ENCODE results near the gene HPCAL1. TPM values are rescaled to one million over a fixed set of nuclear protein-coding genes. Genes with fewer than 3 reads are reported as not detected.
A peak's percentile ranks its signal among the peaks of the same experiment; 100 is the strongest.

HPCAL1 gene
- total and polyA plus RNA-seq, 12 donors = 17.4 to 118 (median 61.3) TPM

DNA sequence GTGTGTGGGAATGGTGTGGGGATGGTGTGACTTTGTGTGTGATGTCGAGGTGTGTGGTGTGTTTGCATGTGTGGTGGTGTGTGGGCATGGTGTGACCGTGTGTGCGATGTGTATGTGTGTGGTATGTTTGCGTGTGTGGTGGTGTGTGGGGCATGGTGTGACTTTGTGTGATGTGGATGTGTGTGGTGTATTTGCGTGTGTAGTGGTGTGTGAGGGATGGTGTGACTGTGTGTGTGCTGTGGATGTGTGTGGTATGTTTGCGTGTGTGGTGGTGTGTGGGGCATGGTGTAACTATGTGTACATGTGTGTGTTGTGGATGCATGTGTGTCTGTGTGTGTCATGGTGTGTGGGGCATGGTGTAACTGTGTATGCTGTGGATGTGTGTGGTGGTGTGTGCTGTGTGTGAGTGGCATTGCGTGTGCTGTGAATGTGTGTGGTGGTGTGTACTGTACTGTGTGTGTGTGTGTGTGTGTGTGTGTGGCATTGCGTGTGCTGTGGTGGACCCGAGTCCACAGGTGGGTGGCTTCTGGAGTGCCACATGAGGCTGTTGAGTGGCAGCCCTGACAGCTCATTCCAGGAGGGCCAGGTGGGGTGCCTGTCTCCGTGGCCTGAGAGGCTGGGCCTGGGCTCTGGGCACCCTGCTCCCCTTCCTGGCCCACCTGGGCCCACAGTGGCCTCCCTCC, 130.7 kb downstream of the HPCAL1 start:
- intact Hi-C loops (cut with DNase I) = loop anchor here (5.0 to 10.0 kb wide), 2 partner anchors 231 to 361 kb away; no protein-coding TSS in a partner anchor
- Histone ChIP-seq H3K27me3 (no peaks in the 10 kb centered on the region), H3K9me3 (replicated peaks in 1 of 3) (no peaks in the 10 kb centered on the region), H3K27ac (no peak overlapping the region), H3K4me1 (replicated peaks in 1 of 2) (peaks cover 0 to 7% of the 10 kb centered on the region in 2 donors), H3K36me3 (replicated peaks in 1 of 2) (no peaks in the 10 kb centered on the region), H3K4me3 (no peak overlapping the region)
- 92 to 95% (median 93%) methylated on average over 10 of the region's 10 CpGs for WGBS, 4 donors
- no peak for DNase-seq
- TF ChIP-seq POLR2A (IDR thresholded peaks at IDR 0.05) = no peak
- TF ChIP-seq, protein P1, sequence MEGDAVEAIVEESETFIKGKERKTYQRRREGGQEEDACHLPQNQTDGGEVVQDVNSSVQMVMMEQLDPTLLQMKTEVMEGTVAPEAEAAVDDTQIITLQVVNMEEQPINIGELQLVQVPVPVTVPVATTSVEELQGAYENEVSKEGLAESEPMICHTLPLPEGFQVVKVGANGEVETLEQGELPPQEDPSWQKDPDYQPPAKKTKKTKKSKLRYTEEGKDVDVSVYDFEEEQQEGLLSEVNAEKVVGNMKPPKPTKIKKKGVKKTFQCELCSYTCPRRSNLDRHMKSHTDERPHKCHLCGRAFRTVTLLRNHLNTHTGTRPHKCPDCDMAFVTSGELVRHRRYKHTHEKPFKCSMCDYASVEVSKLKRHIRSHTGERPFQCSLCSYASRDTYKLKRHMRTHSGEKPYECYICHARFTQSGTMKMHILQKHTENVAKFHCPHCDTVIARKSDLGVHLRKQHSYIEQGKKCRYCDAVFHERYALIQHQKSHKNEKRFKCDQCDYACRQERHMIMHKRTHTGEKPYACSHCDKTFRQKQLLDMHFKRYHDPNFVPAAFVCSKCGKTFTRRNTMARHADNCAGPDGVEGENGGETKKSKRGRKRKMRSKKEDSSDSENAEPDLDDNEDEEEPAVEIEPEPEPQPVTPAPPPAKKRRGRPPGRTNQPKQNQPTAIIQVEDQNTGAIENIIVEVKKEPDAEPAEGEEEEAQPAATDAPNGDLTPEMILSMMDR (IDR thresholded peaks at IDR 0.05) = no peak

DNA sequence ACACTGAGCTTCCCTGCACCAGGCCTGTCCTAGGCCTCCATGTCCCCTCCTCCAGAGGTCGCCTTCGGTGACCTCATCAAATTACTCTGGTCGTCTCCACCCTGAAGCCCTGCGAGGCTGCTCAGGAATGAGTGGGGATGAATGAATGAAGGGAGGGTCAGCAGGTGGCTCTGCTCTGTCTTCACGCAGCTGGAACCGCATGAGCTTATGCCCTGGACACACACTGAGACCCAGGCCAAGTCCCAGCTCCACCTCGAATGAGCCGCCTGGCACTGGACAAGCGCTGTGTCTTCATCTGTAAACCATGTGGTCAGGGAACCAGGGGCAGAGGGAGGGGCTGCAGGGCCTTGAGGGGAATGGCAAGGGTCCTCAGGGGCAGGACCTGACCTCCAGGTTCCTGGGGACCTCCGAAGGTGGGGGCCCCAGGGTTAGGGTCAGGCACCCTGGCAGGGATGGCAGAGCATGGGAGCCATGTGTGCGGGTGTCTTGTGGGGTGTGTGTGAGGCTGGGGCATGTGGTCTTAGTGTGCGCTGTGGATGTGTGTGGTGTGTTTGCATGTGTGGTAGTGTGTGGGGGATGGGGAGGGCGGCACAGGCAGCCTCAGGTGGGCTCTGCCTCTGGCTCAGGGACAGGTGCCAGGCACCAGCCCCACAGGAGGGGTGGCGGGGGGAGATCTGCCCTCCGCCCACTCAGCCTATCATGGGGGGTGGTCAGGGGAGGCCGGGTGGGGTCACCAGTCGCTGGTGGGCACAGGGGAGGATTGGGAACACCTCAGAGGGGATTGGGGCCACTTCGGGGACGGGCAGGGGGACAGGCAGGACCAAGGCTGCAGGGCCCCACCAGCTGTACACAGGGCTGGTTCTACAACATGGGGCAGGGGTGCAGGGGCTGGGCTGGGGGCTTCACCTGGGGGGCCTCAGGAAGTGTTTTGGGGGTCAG, 131.5 kb downstream of the HPCAL1 start:
- intact Hi-C loops (cut with DNase I) = loop anchor here (2.0 to 10.0 kb wide), 3 partner anchors 231 to 362 kb away; no protein-coding TSS in a partner anchor
- WGBS, 4 donors = 72 to 88% (median 79%) methylated on average over 3 to 19 of the region's 19 CpGs
- DNase-seq = no peak
- Histone ChIP-seq H3K27ac (no peak overlapping the region), H3K4me1 (replicated peaks in 1 of 2) (peaks cover 0 to 7% of the 10 kb centered on the region in 2 donors), H3K27me3 (no peaks in the 10 kb centered on the region), H3K4me3 (no peak overlapping the region), H3K9me3 (replicated peaks in 1 of 3) (no peaks in the 10 kb centered on the region), H3K36me3 (replicated peaks in 1 of 2) (no peaks in the 10 kb centered on the region)
- no peak for TF ChIP-seq POLR2A (IDR thresholded peaks at IDR 0.05)
- TF ChIP-seq, protein P1 (IDR thresholded peaks at IDR 0.05) = no peak

DNA sequence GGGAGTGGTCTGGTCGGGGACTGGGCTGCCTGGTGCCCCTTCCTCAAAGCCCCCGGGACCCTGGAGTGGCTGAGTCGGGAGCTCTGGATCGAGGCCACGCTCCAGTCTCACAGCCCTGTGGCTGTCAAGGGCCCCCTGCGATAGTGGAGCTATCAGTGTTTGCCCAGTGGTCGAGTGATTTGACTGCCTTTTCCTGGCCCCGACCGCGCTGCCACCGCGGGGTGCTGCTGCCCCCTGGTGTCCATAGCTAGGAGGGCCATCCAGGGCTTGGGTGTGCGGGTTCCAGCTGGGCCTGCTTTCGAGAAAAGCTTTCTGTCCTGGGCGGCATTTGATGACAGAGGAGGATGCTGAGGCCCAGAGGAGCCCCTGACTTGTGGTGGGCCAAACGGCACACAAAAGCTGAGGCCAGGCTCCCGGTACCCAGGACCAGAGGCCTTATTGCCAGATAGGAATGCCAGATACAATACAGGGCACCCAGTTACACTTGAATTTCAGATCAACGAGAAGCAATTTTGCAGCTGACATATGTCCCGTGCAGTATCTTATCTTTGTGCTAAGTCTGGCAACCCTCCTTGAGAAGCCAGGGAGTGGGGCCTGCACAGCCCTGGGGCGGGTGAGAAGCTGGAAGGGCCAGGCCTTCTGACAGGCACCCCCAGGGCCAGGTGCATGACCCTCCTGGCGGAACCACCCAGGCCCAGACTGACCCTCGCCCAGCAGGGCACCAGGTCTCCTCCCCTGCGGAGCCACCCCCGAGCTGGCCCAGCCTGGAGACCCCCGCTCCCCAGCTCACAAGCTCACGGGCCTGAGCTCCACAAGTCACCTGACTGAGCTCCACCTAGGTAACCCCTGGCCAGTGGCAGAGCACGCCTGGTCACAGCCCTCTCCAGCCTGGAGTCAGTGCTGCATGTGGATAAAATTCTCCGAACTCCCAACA, 132.4 kb downstream of the HPCAL1 start:
- 10 to 50% (median 36%) methylated on average over 5 to 28 of the region's 28 CpGs for WGBS, 4 donors
- H3K4me1 ChIP-seq (replicated peaks in 1 of 2) = peaks cover 0 to 7% of the 10 kb centered on the region in 2 donors
- H3K36me3 ChIP-seq (replicated peaks in 1 of 2) = peaks cover 0 to 8% of the 10 kb centered on the region in 2 donors
- intact Hi-C loops (cut with DNase I) = loop anchor here (2.0 to 10.0 kb wide), 6 partner anchors 230 to 638 kb away; no protein-coding TSS in a partner anchor
- peak; percentile 67 to 84 (median 73) for DNase-seq
- TF ChIP-seq, protein P1 (IDR thresholded peaks at IDR 0.05) = peak; percentile 94 to 98 (median 96)
- TF ChIP-seq POLR2A (IDR thresholded peaks at IDR 0.05) = no peak
- no peaks in the 10 kb centered on the region for H3K9me3 ChIP-seq (replicated peaks in 1 of 3)
- H3K27ac ChIP-seq = no peak overlapping the region
- no peak overlapping the region for H3K4me3 ChIP-seq
- no peaks in the 10 kb centered on the region for H3K27me3 ChIP-seq

Data from adrenal gland (tissue), 12 donors.